ENCODE data around the gene ZIC1.

ZIC1 gene

GRCh38 chr3:147412917-147413685 is 3.9 kb downstream of the ZIC1 start (continued):
- TF ChIP-seq ZNF16 (tag by site-specific recombination; IDR thresholded peaks at IDR 0.05; ENCODE audit: low read depth) (no peak), TSHZ1 (tag by site-specific recombination; IDR thresholded peaks at IDR 0.05; ENCODE audit: borderline replicate concordance) (no peak), HOXA7 (CRISPR knock-in tag; IDR thresholded peaks at IDR 0.05; ENCODE audit: borderline replicate concordance) (no peak), ZNF248 (tag by site-specific recombination; IDR thresholded peaks at IDR 0.05) (no peak)

DNA sequence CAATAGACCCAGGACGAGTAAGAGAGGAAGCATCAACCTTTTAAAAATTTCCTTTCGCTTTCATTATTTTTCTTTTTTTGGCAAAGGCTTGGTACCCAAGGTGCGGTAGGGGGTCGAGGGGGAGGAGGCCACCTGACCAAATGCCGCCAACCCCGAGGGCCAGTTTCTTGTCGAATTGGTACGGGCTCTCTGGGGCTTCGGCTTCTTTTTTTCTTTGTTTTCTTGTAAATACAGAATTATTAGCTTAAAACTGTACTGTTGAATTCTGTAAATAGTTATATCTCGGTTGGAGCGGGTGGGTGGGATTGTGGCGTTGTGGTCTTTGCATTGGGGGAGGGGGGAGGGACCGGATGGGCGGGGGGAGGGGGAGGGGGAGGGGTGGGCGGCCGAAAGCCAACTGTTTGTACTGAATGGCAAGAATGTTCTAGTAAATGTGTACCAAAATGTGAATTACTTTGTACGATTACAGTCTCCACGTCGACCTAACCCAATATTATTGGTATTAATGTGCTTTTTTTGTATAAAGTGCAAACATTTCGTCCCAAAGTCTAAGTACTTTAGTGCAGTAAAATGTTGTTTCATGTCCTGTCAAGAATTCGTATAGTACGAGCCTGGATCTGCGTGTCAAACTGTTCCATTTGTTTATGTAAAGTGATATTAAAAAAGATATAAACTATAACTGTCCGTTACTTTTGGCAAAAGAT is 4.7 kb downstream of the ZIC1 start:
- H3K4me3 ChIP-seq (ENCODE audit: low read depth, low read length) = no peak overlapping the region
- ChIA-PET POLR2A (no interaction called here), CTCF (no interaction called here)
- no peak overlapping the region for H3K27ac ChIP-seq (ENCODE audit: extremely low read depth, low read depth, low read length)
- no peaks in the 10 kb centered on the region for H3K9me3 ChIP-seq (ENCODE audit: control insufficient read depth, insufficient read depth, low read depth, low read length)
- no peaks in the 10 kb centered on the region for H3K36me3 ChIP-seq (ENCODE audit: control insufficient read depth in 2 of 2, insufficient read depth in 1 of 2, low read length in 2 of 2)
- TF ChIP-seq KLF9 (tag by site-specific recombination; IDR thresholded peaks at IDR 0.05; ENCODE audit: low read depth) = no peak
- TF ChIP-seq ZNF501 (tag by site-specific recombination; IDR thresholded peaks at IDR 0.05) = no peak
- no peak for TF ChIP-seq PRDM1 (tag by site-specific recombination; IDR thresholded peaks at IDR 0.05)
- TF ChIP-seq ZNF560 (tag by site-specific recombination; IDR thresholded peaks at IDR 0.05; ENCODE audit: borderline replicate concordance) = no peak
- no peak for TF ChIP-seq ZNF555 (tag by site-specific recombination; conservative IDR thresholded peaks at IDR 0.05)
- TF ChIP-seq ZNF521 (tag by site-specific recombination; IDR thresholded peaks at IDR 0.05) = no peak
- no peak for TF ChIP-seq RBAK (tag by site-specific recombination; IDR thresholded peaks at IDR 0.05)
- no peak for TF ChIP-seq ZNF140 (tag by site-specific recombination; IDR thresholded peaks at IDR 0.05)
- no peak for TF ChIP-seq ZNF280C (tag by site-specific recombination; IDR thresholded peaks at IDR 0.05)
- TF ChIP-seq PRDM4 (tag by site-specific recombination; IDR thresholded peaks at IDR 0.05) = no peak
- TF ChIP-seq ZNF843 (tag by site-specific recombination; IDR thresholded peaks at IDR 0.05) = no peak
- no peak for TF ChIP-seq OVOL3 (tag by site-specific recombination; IDR thresholded peaks at IDR 0.05)
- TF ChIP-seq ZBTB48 (tag by site-specific recombination; IDR thresholded peaks at IDR 0.05) = no peak
- no peak for TF ChIP-seq MEIS1 (CRISPR knock-in tag; IDR thresholded peaks at IDR 0.05; ENCODE audit: borderline replicate concordance)
- no peak for TF ChIP-seq ZNF423 (tag by site-specific recombination; IDR thresholded peaks at IDR 0.05)
- no peak for TF ChIP-seq ZNF354C (tag by site-specific recombination; IDR thresholded peaks at IDR 0.05; ENCODE audit: borderline replicate concordance, low read depth)
- TF ChIP-seq ZBTB17 (tag by site-specific recombination; IDR thresholded peaks at IDR 0.05) = no peak
- TF ChIP-seq, protein P1, sequence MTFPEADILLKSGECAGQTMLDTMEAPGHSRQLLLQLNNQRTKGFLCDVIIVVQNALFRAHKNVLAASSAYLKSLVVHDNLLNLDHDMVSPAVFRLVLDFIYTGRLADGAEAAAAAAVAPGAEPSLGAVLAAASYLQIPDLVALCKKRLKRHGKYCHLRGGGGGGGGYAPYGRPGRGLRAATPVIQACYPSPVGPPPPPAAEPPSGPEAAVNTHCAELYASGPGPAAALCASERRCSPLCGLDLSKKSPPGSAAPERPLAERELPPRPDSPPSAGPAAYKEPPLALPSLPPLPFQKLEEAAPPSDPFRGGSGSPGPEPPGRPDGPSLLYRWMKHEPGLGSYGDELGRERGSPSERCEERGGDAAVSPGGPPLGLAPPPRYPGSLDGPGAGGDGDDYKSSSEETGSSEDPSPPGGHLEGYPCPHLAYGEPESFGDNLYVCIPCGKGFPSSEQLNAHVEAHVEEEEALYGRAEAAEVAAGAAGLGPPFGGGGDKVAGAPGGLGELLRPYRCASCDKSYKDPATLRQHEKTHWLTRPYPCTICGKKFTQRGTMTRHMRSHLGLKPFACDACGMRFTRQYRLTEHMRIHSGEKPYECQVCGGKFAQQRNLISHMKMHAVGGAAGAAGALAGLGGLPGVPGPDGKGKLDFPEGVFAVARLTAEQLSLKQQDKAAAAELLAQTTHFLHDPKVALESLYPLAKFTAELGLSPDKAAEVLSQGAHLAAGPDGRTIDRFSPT (tag by site-specific recombination; IDR thresholded peaks at IDR 0.05) = no peak
- TF ChIP-seq KLF7 (tag by site-specific recombination; IDR thresholded peaks at IDR 0.05; ENCODE audit: borderline replicate concordance) = no peak
- no peaks in the 10 kb centered on the region for H3K4me1 ChIP-seq (ENCODE audit: control insufficient read depth, insufficient read depth, low read length)

Data from HEK293 (cell line).